Activated CD4-positive, alpha-beta T cell treated with anti-CD3 and anti-CD28 coated beads for 4 hours (primary cell): ENCODE measurements around the gene ZNF391.
"Not testable (repeated sequence)": the region's sequence is repeated elsewhere in the genome, so short reads cannot be mapped to it uniquely, and the experiment has no call there.

Experiments
- DNase-seq, 2 donors: peaks; one replicate each; pipeline ENCODE4 v3.0.0-alpha.2; 2020

The ZNF391 gene

DNA sequence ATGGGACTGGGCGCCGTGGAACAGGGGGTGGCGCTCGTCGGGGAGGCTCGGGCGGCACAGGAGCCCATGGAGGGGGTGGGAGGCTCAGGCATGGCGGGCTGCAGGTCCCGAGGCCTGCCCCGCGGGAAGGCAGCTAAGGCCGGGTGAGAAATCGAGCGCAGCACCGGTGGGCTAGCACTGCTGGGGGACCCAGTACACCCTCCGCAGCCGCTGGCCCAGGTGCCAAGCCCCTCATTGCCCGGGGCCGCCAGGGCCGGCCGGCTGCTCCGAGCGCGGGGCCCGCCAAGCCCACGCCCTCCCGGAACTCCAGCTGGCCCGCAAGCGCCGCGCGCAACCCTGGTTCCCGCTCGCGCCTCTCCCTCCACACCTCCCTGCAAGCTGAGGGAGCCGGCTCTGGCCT, 36.3 kb downstream of the ZNF391 start:
- not testable (repeated sequence) for DNase-seq

DNA sequence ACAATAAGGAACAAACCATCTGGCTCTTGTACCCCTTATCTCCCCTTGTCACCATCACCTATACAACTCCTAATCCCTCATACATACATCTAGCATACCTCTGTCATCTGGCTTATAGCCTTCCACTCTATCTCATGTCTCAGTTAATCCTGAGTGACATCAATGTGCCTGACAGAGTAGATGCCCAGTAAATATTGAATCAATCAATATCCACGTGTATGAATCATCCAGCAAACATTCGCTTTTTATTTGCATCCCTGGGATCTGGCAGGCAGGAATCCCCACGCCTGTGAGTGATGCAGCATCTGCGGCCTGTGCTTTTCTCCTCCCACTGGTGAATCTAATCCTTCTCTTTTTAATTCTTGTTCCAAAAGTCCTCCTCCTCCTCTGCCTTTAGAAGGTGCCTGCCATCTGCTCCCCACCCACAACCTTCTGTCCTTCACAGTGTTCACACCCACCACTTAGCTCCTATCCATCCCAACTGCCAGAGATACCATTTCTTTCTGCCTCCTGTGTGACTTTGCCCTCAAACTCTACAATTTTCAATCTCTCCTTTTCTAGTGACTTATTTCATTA, 37.6 kb downstream of the ZNF391 start:
- no peak for DNase-seq

DNA sequence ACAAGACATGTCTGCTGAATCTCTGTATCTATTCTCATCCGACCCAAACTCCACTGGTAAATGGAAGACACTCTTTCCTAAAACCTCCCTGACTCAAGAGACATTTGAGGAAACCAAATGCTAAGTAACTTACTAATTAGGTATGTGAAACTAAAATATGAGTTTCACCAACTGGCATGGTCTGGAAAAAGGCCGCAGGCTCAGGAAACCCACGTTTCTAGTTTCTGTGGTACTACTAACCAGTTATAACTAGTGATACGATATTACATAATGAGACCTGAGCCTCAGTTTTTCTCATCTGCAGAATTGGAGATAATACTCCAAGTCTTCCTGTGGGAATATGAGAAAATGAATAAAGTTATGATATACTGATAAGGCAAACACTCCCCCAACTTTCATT, 39.9 kb downstream of the ZNF391 start:
- DNase-seq: no peak

DNA sequence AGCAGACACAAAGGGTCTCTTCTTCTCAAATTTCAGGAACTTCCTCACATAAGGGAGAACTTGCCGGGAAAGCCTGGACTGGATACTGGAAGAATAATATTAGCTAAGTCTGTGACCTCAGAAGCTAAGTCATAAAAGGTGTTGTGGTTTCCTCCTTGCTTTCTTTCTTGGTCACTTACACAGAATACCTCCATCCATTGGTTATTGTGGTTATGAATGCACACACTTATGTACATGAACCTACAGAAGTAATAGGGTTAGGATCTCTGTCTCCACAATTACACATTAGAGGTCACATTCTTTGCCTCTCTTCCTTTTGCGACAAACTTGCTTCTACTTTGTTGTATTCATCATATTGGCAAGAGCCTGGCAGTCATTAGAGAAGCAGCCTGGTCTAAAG, 40.4 kb downstream of the ZNF391 start:
- no peak for DNase-seq

DNA sequence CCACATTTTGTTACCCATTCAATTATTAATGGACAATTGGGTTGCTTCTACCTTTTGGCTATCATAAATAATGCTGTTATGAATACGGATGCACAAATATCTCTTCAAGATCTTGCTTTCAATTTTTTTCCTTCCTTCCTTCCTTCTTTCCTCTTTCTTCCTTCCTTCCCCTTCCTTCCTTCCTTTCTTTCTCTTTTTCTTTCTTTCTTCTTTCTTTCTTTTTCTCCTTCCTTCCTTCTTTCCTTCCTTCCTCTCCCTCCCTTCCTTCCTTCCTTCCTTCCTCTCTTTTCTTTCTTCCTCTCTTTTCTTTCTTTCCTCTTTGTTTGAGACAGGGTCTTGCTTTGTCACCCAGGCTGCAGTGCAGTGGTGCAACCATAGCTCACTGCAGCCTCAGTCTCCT, 45.2 kb downstream of the ZNF391 start:
- no peak for DNase-seq

DNA sequence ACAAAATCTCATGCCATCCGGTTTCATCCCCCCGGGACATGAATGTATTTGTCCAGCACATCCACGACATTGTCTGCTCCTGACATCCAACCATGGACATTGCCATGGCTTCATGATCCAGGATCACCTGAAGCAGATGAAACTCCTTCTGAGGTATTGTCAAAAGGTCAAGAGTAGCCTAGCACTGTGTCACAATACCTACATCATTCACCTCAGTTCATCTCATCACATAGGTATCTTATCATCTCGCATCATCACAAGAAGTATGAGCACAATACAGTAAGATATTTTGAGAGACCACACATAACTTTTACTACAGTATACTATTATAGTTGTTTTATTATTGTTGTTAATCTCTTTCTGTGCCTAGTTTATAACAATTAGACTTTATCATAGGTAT, 50.8 kb downstream of the ZNF391 start:
- DNase-seq: no peak

GRCh38 chr6:27441001-27441400, 52.4 kb downstream of the ZNF391 start:
- DNase-seq: no peak

GRCh38 chr6:27442932-27443331, 54.4 kb downstream of the ZNF391 start:
- no peak for DNase-seq

DNA sequence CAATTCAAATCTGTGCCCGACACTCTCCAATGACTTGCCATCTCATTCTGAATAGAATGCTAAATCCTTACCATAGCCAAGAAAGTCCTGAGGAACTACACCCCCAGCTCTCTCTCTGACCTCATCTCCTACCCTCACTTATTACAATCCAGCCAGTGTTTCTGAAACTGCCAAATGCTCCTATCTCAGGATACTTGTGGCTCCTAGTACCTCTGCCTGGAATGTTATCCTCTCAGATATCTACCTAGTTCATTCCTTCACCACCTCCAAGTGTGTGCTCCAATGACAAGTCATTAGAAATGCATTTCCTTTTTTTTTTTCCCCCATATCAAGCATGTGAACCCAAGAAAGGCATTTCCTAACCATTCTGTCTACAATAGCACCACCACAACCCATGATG, 59.9 kb downstream of the ZNF391 start:
- DNase-seq: no peak

GRCh38 chr6:27451660-27452390, 63.3 kb downstream of the ZNF391 start:
- DNase-seq: no peak

DNA sequence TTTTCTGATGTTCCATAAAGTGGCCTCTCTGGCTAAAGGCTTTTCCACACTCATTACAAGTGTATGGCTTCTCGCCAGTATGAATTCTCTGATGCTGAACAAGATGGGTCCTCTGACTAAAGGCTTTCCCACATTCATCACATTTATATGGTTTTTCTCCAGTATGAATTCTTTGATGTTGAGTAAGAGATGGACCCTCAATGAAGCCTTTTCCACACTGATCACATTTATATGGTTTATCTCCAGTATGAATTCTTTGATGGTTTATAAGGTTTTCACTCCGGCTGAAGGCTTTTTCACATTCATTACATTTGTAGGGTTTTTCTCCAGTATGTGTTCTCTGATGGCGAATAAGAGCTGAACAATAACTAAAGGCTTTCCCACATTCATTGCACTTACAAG, 63.9 kb downstream of the ZNF391 start:
- DNase-seq: no peak
